ENCODE results near the gene C2CD2.

Gene C2CD2

DNA sequence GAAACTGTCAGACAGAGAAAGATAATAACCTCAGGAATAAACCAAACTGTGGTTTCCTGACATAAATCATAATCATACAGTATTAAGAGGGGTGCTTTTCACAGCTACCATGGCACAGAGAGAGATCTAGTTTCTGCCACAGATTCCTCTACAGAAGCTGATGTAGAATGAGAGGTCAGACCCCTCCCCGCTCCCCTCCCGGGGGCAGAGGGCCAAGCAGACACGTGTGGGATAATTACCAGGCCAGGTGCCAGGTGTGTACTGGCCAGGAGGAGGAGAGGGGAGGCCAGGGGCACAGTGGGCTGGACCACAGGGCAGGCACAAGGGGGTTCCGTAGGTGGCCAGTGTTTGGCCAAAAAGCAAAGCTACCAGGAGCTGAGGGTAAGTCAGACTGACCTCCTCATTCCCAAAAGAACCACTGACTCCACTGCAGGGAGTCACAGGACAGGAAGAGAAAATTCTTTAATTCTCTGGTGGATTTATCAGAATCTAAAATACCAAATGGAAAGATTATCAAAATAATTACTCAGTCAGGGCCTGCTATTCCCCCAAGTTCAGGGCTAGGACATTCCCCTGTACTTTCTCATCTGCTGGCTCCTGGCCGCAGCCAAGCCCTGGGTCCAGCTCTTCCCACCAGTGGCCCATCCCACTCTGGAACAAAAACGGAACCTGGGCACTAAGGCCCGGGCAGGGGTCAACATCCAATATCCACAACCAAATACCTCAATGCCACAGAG lies 30.0 kb downstream of the C2CD2 start:
- no peak for TF ChIP-seq CTCF (IDR thresholded peaks at IDR 0.05; ENCODE audit: low read depth, low read length)
- H3K4me3 ChIP-seq (ENCODE audit: low read depth, low read length): no peak overlapping the region

GRCh38 chr21:41923186-41923585 lies 30.6 kb downstream of the C2CD2 start:
- H3K4me3 ChIP-seq (ENCODE audit: low read depth, low read length): no peak overlapping the region
- TF ChIP-seq CTCF (IDR thresholded peaks at IDR 0.05; ENCODE audit: low read depth, low read length): no peak

GRCh38 chr21:41921021-41921420 lies 32.8 kb downstream of the C2CD2 start:
- no peak overlapping the region for H3K4me3 ChIP-seq (ENCODE audit: low read depth, low read length)
- no peak for TF ChIP-seq CTCF (IDR thresholded peaks at IDR 0.05; ENCODE audit: low read depth, low read length)

- H3K4me3 ChIP-seq (ENCODE audit: low read depth, low read length): no peak overlapping the region
- no peak for TF ChIP-seq CTCF (IDR thresholded peaks at IDR 0.05; ENCODE audit: low read depth, low read length)
Observed at GRCh38 chr21:41920476-41920875, 33.3 kb downstream of the C2CD2 start.

DNA sequence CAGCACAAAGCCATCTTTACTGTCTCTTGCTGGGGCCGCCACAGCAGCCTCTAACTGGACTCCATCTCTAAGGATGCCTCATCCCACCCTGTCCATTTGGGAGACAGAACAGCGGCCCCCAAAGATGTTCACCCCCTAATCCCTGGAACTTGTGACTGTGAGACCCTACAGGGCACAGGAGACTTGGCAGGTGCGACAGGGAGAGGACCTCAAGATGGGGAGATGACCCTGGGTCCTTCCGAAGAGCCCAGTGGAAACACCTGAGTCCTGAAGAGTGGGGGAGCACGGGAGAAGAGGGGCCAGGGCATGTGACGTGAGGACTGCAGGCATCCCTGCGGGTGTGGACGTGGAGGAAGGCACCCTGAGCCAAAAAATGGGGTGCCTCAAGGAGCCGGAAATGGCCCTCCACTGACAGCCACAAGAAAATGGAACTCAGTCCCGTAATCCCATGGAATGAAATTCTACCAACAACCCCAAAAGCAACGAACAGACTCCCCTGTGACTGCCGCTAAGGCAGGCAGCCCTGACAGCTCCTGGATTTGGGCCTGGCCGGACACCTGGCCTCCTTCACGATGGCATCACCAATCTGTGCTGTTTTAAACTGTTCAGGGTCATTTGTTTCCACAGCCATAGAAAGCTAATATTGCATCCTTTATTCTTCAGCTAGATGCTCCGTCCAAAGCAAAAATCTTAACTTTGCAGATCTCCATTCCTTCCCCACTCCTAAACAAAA lies 34.0 kb downstream of the C2CD2 start:
- H3K4me3 ChIP-seq (ENCODE audit: low read depth, low read length): no peak overlapping the region
- TF ChIP-seq CTCF (IDR thresholded peaks at IDR 0.05; ENCODE audit: low read depth, low read length): no peak

DNA sequence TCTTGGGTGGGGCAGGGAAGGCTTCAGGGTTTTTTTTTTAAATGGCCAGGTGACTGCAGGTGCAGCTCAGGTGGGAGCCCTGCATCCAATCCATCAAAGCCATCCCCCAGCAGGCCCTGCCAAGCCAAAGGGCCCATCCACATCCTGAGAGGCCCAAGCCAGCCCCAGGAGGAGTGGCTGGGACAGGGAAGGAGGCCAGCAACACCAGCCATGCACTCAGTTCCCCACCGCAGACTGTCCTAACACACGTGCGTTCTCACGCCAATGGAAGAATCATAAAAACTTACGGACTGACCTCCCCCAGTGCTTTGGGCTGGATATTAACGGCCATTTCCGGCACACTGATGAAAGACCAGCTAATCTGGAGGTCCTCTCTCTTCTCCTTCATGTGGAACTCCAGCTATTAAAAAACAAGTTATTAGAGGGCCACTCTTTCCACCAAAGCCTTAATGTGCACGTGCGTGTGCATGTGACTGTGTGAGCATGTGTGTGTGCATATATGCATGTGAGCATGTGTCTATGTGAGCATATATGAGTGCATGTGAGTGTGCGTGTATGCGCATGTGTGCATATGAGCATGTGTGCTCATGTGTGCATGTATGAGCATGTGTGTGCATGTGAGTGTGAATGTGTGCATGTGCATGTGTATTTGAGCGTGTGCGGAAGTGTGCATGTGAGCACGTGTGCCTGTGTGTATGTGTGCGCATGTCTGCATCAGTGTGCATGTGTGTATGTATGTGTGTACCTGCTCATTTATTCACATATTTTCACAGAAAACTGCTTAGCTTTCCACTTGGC lies 35.1 kb downstream of the C2CD2 start:
- no peak overlapping the region for H3K4me3 ChIP-seq (ENCODE audit: low read depth, low read length)
- TF ChIP-seq CTCF (IDR thresholded peaks at IDR 0.05; ENCODE audit: low read depth, low read length): no peak

Data from WI38 (cell line).